HG02642 (cell line): ENCODE measurements around the gene IFT80.
"Not testable (repeated sequence)": the region's sequence is repeated elsewhere in the genome, so short reads cannot be mapped to it uniquely, and the experiment has no call there.

Experiments used
- ATAC-seq: cut with Tn5 transposase; IDR thresholded peaks from one replicate; pipeline ENCODE4 v1.9.1; 2021; ENCODE audit warnings: mild to moderate bottlenecking; ENCODE audit not compliant: unreplicated experiment, poor library complexity

The IFT80 gene

GRCh38 chr3:160370987-160371857, 27.8 kb downstream of the IFT80 start:
- ATAC-seq = no peak

- no peak for ATAC-seq
Observed at GRCh38 chr3:160369784-160370183, 29.2 kb downstream of the IFT80 start.

DNA sequence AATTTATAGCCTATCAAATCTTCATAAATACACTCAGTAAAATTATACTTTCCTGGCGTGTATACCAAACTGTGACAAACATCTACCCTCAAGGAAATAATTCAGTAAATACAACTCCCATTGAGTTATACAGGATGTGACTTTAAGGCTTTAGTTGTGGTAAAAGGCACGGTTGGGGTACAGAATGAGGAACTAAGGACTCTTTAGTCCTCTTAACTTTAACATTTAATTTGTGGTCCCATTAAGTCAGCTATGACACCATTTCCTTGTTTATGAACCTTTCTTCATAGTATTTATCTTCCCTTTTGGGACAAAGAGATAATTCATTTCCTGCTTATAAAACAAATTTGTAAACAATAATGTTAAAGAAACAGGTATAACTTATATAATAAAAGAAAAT, 30.2 kb downstream of the IFT80 start:
- ATAC-seq = no peak

- ATAC-seq = no peak
Observed at GRCh38 chr3:160365869-160366522, 33.0 kb downstream of the IFT80 start.

GRCh38 chr3:160362896-160363295, 36.1 kb downstream of the IFT80 start:
- not testable (repeated sequence) for ATAC-seq

DNA sequence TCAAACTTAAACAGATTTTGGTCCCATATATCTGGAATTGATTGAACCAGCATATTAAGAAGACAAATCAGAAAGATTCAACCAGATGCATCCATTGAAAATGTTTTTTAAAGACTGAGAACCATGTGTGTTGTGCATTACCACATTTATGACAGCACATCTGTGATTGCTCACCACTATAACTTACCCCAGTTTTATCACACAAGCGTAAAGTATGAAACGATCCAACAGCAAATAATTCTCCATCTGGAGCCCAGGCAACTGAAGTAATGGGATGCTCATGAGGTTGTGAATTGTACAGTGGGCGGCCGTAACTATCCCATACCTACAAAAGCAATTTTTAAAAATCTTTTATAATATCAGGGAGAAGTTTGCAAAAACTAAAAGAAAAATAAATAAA, 43.2 kb downstream of the IFT80 start:
- ATAC-seq = no peak

- ATAC-seq = no peak
Observed at GRCh38 chr3:160346511-160346910, 52.5 kb downstream of the IFT80 start.

DNA sequence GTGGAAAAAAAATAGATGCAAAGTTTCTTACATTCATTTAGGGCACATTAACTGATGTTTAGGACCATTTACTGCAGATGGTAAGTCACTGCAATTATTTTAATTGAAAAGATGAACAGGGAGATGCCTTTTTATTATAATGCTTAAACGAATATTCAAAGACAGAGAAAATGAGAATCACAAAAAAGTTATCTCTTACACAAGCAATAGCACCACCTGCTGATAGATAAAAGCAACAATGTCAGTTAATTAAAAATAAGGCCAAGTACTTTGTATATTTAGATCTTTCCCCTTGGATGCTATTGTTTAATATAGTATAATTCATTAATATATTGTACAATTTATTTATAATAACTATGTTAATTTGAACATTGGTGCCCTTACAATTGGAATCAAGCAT, 55.9 kb downstream of the IFT80 start:
- no peak for ATAC-seq

- ATAC-seq = no peak
Observed at GRCh38 chr3:160340351-160340750, 58.7 kb downstream of the IFT80 start.

- ATAC-seq = no peak
Observed at GRCh38 chr3:160331127-160331937, 67.7 kb downstream of the IFT80 start.

DNA sequence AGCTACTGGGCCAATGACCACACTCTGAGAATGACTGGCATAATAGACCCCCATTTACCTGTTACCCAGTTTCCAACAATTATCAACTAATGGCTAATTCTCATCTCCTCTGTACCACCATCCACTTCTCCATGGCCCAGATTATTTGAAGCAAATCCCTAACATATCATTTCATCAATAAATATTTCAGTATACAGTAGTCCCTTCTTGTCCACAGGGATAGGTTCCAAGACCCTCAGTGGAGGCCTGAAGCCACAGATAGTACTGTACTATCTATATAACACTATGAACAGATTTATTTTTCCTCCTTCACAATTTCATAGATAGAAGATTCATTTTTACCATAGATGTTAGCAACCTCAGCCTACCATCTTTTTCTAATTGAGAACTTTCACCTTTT, 68.3 kb downstream of the IFT80 start:
- ATAC-seq = no peak

- no peak for ATAC-seq
Observed at GRCh38 chr3:160330109-160330508, 68.9 kb downstream of the IFT80 start.

DNA sequence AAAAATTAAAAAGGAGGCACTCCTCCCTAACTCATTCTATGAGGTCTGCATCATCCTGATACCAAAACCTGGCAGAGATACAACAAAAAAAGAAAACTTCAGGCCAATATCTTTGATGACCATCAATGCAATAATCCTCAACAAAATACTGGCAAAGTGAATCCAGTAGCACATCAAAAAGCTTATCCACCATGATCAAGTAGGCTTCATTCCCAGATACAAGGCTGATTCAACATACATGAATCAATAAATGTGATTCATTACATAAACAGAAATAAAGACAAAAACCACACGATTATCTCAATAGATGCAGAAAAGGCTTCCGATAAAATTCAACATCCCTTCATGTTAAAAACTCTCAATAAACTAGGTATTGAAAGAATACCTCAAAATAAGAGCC, 72.7 kb downstream of the IFT80 start:
- ATAC-seq = not testable (repeated sequence)

DNA sequence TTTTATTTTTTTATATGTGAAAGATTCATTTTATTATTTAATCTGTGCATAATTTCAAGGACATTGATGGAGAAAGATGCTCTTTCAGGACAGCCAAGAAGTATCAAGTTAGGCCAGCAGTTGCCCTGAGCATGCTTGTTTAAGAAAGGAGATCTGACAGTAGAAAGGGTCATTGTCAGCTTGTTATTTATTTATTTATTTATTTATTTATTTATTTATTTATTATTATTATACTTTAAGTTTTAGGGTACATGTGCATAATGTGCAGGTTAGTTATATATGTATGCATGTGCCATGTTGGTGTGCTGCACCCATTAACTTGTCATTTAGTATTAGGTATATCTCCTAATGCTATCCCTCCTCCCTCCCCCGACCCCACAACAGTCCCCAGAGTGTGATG, 77.2 kb downstream of the IFT80 start:
- ATAC-seq = not testable (repeated sequence)

DNA sequence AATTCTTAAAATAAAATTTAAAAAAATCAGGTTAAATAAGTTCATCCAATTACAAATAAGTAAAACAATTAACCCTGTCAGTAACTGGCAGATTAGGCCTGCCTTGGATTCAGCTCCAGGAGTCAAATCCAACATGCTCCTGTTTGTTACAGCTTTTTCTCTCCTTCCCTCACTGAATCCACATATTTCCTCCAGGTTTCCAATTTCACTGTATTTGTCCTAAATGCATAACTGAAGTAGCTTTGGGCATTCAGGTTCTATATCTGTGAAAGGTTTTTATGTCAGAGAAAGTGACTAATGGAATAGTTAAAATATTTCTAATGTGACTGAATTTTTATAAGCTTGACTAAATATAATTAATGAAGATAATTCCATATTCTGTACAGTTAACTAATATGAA, 79.7 kb downstream of the IFT80 start:
- no peak for ATAC-seq

- ATAC-seq = no peak
Observed at GRCh38 chr3:160314995-160315394, 84.0 kb downstream of the IFT80 start.

DNA sequence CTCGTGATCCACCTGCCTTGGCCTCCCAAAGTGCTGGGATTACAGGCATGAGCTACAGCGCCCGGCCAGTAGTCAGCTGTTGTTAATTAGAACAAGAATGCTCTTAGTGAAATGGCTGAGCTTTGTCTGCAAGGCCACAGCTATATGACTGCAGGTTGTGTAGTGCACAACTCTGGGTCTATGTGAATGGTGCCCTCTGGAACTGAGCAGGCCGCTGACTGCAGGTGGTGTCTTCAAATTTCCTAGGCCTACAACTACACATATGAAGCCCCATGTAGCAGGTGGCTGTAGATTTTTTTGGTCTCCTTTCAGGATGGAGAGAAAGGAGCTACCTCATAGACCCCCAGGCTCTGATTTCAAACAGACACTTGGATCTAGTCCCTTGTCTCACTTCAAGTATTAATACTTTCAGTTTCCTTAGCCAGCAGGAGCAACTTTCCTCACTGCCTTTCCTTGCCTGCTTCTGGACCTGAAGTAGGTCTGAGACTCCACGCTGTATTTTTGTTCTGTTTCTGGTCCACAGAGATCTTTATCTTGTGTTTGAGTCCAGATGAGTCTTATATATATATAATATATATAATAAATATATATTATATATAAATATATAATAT, 86.9 kb downstream of the IFT80 start:
- ATAC-seq = no peak

DNA sequence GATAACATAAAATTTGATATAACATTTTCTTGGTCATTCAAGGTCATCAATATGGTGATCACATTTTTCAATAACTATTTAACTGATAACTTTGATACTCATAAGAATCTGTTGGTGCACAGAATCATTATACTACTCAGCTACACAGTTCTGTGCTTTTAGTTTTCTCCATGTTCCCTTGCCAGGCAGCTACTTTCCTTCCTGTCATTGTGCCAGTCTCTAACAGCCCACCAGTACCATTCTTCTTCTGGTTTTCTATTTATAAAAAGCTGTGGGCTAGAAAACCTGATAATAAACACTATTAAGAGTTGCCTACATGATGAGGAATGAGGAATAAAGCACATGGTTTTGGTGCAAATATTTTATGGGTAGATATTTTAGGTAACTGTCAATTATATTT, 96.2 kb downstream of the IFT80 start:
- ATAC-seq = no peak

GRCh38 chr3:160296591-160296990, 102.4 kb downstream of the IFT80 start:
- ATAC-seq = no peak

GRCh38 chr3:160291909-160292299, 107.1 kb downstream of the IFT80 start:
- no peak for ATAC-seq
